GM19035 (cell line): ENCODE results near the gene MIB1.

Experiments used
- ATAC-seq: cut with Tn5 transposase; IDR thresholded peaks from one replicate; pipeline ENCODE4 v1.9.1; 2021; ENCODE audit not compliant: unreplicated experiment

The MIB1 gene

GRCh38 chr18:21868770-21869169, 128.2 kb downstream of the MIB1 start:
- no peak for ATAC-seq

GRCh38 chr18:21889570-21889969, 149.0 kb downstream of the MIB1 start:
- ATAC-seq = no peak

- ATAC-seq = no peak
Measured at GRCh38 chr18:21894619-21895367, 154.2 kb downstream of the MIB1 start.

- ATAC-seq = no peak
Measured at GRCh38 chr18:21896732-21897336, 156.2 kb downstream of the MIB1 start.

GRCh38 chr18:21897811-21898210, 157.2 kb downstream of the MIB1 start:
- no peak for ATAC-seq

GRCh38 chr18:21900605-21901352, 160.2 kb downstream of the MIB1 start:
- no peak for ATAC-seq

- no peak for ATAC-seq
Measured at GRCh38 chr18:21901423-21901945, 160.9 kb downstream of the MIB1 start.

- ATAC-seq = no peak
Measured at GRCh38 chr18:21903709-21904108, 163.1 kb downstream of the MIB1 start.

GRCh38 chr18:21904856-21905255, 164.3 kb downstream of the MIB1 start:
- ATAC-seq = no peak

GRCh38 chr18:21907451-21907850, 166.9 kb downstream of the MIB1 start:
- no peak for ATAC-seq

- no peak for ATAC-seq
Measured at GRCh38 chr18:21908711-21909110, 168.1 kb downstream of the MIB1 start.

GRCh38 chr18:21910906-21911305, 170.3 kb downstream of the MIB1 start:
- no peak for ATAC-seq

- ATAC-seq = no peak
Measured at GRCh38 chr18:21911551-21911950, 171.0 kb downstream of the MIB1 start.

GRCh38 chr18:21912339-21913239, 172.0 kb downstream of the MIB1 start:
- ATAC-seq = no peak

- ATAC-seq = no peak
Measured at GRCh38 chr18:21914739-21915319, 174.2 kb downstream of the MIB1 start.

- no peak for ATAC-seq
Measured at GRCh38 chr18:21915546-21915945, 175.0 kb downstream of the MIB1 start.

GRCh38 chr18:21916594-21916993, 176.0 kb downstream of the MIB1 start:
- no peak for ATAC-seq

GRCh38 chr18:21918693-21919092, 178.1 kb downstream of the MIB1 start:
- no peak for ATAC-seq
